Astrocyte of the cerebellum (primary cell): ENCODE results near the gene MKRN2.
A peak's percentile ranks its signal among the peaks of the same experiment; 100 is the strongest.

Experiments
- DNase-seq: peaks from one replicate; pipeline ENCODE4 v3.0.0-alpha.2; 2011; ENCODE audit warnings: low read depth
- H3K4me3 ChIP-seq: 2 replicates; pipeline ENCODE4 v1.5.1; 2011; ENCODE audit warnings: mild to moderate bottlenecking, low read depth, low read length, moderate library complexity
- CTCF ChIP-seq: IDR thresholded peaks from 2 replicates; pipeline ENCODE4 v1.5.1; 2012; ENCODE audit warnings: low read length, low read depth, moderate library complexity, mild to moderate bottlenecking; ENCODE audit errors: missing control alignments
- in situ Hi-C: cut with HindIII; loops from 2 replicates; pipeline ENCODE4 v1.10.0; 2017; ENCODE audit warnings: low sequenced_read_pairs

The MKRN2 gene

GRCh38 chr3:12556690-12557472 is at the start of gene MKRN2:
Gene MKRN2 (plus strand): TSS chr3:12557087. CDS start chr3:12557151, 64 bp downstream.
- in situ Hi-C loops: no loop called here
- DNase-seq: no peak
- TF ChIP-seq CTCF: no peak
- H3K4me3 ChIP-seq: peak within 1 kb of the TSS; percentile 84

GRCh38 chr3:12507591-12508281 is 49.2 kb upstream of the MKRN2 start:
- DNase-seq: peak; percentile 52
- H3K4me3 ChIP-seq: peak overlapping the region; percentile 9
- no peak for TF ChIP-seq CTCF
- in situ Hi-C loops: no loop called here

- peak overlapping the region; percentile 9 for H3K4me3 ChIP-seq
- peak; percentile 97 for DNase-seq
- TF ChIP-seq CTCF: no peak
- in situ Hi-C loops: no loop called here
Measured at GRCh38 chr3:12508291-12508700, 48.6 kb upstream of the MKRN2 start.

- H3K4me3 ChIP-seq: no peak overlapping the region
- in situ Hi-C loops: no loop called here
- DNase-seq: no peak
- TF ChIP-seq CTCF: no peak
Measured at GRCh38 chr3:12509466-12509865, 47.4 kb upstream of the MKRN2 start.

- in situ Hi-C loops: no loop called here
- TF ChIP-seq CTCF: no peak
- no peak for DNase-seq
- no peak overlapping the region for H3K4me3 ChIP-seq
Measured at GRCh38 chr3:12512534-12513118, 44.3 kb upstream of the MKRN2 start.

- no peak for TF ChIP-seq CTCF
- in situ Hi-C loops: no loop called here
- H3K4me3 ChIP-seq: no peak overlapping the region
- DNase-seq: no peak
Measured at GRCh38 chr3:12513694-12514446, 43.0 kb upstream of the MKRN2 start.
